HG03095 (cell line): ENCODE data around the gene CRAMP1.

ENCODE experiments used
- ATAC-seq: cut with Tn5 transposase; IDR thresholded peaks from one replicate; pipeline ENCODE4 v1.9.1; 2021; ENCODE audit warnings: moderate library complexity; ENCODE audit not compliant: unreplicated experiment

Gene CRAMP1

GRCh38 chr16:1655909-1656807 lies 44.0 kb downstream of the CRAMP1 start:
- no peak for ATAC-seq

- ATAC-seq: no peak
Measured at GRCh38 chr16:1656808-1657617, 44.9 kb downstream of the CRAMP1 start.

- no peak for ATAC-seq
Measured at GRCh38 chr16:1657841-1658240, 45.7 kb downstream of the CRAMP1 start.

GRCh38 chr16:1659031-1659430 lies 46.9 kb downstream of the CRAMP1 start:
- ATAC-seq: no peak

GRCh38 chr16:1661826-1662225 lies 49.7 kb downstream of the CRAMP1 start:
- ATAC-seq: no peak

- ATAC-seq: no peak
Measured at GRCh38 chr16:1662543-1662942, 50.4 kb downstream of the CRAMP1 start.

GRCh38 chr16:1665829-1666228 lies 53.7 kb downstream of the CRAMP1 start:
- no peak for ATAC-seq

- no peak for ATAC-seq
Measured at GRCh38 chr16:1666316-1666715, 54.2 kb downstream of the CRAMP1 start.

- ATAC-seq: no peak
Measured at GRCh38 chr16:1667271-1667670, 55.1 kb downstream of the CRAMP1 start.

- ATAC-seq: no peak
Measured at GRCh38 chr16:1667916-1668315, 55.8 kb downstream of the CRAMP1 start.

GRCh38 chr16:1668612-1669319 lies 56.6 kb downstream of the CRAMP1 start:
- ATAC-seq: no peak

GRCh38 chr16:1669698-1670097 lies 57.5 kb downstream of the CRAMP1 start:
- no peak for ATAC-seq

- ATAC-seq: no peak
Measured at GRCh38 chr16:1670371-1670770, 58.2 kb downstream of the CRAMP1 start.

GRCh38 chr16:1670866-1671265 lies 58.7 kb downstream of the CRAMP1 start:
- no peak for ATAC-seq

GRCh38 chr16:1673424-1674151 lies 61.4 kb downstream of the CRAMP1 start:
- ATAC-seq: no peak

GRCh38 chr16:1674306-1674705 lies 62.1 kb downstream of the CRAMP1 start:
- ATAC-seq: no peak

- no peak for ATAC-seq
Measured at GRCh38 chr16:1674751-1675664, 62.8 kb downstream of the CRAMP1 start.

- ATAC-seq: no peak
Measured at GRCh38 chr16:1676661-1677060, 64.5 kb downstream of the CRAMP1 start.

- ATAC-seq: no peak
Measured at GRCh38 chr16:1677339-1677738, 65.2 kb downstream of the CRAMP1 start.
